A172 (cell line): ENCODE data around the gene ACAN. TPM values are rescaled to one million over a fixed set of nuclear protein-coding genes. Genes with fewer than 3 reads are reported as not detected.

ENCODE experiments used
- total RNA-seq: library from RNA; depleted of rRNA; stranded (reverse); fragments of >200 nt; shearing (Covaris generic); gene quantifications from 2 replicates; pipeline ENCODE4 v1.2.3, GENCODE V29; 2014; rRNA removed

Gene ACAN
- total RNA-seq, 1 experiment from 2014 or later = not detected

Other genes with a start within 250 kb of the ACAN start
- 32.7 and 37.0 TPM in 2 replicates for gene AEN, start 182.1 kb upstream of the ACAN start, total RNA-seq
- gene ISG20, start 164.4 kb upstream of the ACAN start, total RNA-seq = 3.8 and 7.7 TPM in 2 replicates
- gene HAPLN3, start 92.1 kb downstream of the ACAN start, total RNA-seq = 1.2 and 2.3 TPM in 2 replicates
- gene MFGE8, start 109.9 kb downstream of the ACAN start, total RNA-seq = 116 and 144 TPM in 2 replicates